ENCODE data around the gene NMUR1. TPM values are rescaled to one million over a fixed set of nuclear protein-coding genes. Genes with fewer than 3 reads are reported as not detected.

Gene NMUR1
- total RNA-seq, 2 donors from 2014 or later: 0.07 to 0.29 TPM

DNA sequence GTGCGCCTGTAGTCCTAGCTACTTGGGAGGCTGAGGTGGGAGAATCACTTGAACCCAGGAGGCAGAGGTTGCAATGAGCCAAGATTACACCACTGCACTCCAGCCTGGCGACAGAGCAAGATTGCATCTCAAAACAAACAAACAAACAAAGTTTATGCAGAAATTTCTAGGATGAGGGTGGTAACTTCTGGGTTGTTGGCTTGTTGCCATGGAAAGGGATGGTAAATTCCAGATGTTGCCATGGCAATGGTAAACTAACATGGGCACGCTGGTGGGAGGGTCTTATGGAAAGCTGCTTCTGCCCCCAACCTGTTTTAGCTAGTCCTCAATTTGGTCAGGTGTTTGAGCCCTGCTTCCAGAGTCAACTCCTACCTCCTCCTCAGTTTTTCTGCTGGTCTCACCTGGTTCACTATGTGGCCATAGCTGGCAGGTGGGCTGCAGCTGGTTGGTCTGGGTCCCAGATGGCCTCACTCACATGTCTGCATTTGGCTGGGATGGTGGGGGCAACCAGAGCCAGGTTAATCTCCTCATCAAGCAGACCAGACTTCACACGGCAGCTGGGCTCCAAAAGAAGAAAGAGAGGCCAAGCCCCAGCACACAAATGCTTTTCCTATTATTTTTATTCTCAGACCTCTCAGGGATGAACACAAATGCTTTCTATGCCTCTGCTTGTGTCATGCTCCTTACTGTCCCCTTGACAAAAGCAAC lies 35.8 kb upstream of the NMUR1 start:
- H3K9me3 Mint-ChIP-seq: peaks cover 31% of the 10 kb centered on the region
- no peak overlapping the region for H3K27ac ChIP-seq (ENCODE audit: low read depth, low read length)
- H3K9ac ChIP-seq (ENCODE audit: extremely low read depth, low read length, poor library complexity, severe bottlenecking): no peak overlapping the region
- H3K4me1 ChIP-seq (ENCODE audit: control insufficient read depth, insufficient read depth, low read length): no peaks in the 10 kb centered on the region
- no peaks in the 10 kb centered on the region for H3K36me3 Mint-ChIP-seq (ENCODE audit: low read depth)
- H3K36me3 ChIP-seq (ENCODE audit: control insufficient read depth, insufficient read depth, low read length): no peaks in the 10 kb centered on the region
- no peak for TF ChIP-seq CTCF (conservative IDR thresholded peaks at IDR 0.05)
- H3K9me3 ChIP-seq (ENCODE audit: control insufficient read depth, low read length): peaks cover 9% of the 10 kb centered on the region
- WGBS, 2 experiments (ENCODE audit: insufficient coverage in 1 of 2, insufficient read length in 1 of 2): 82 to 100% methylated on average over 2 to 4 of the region's 4 CpGs
- no peak overlapping the region for H3K27ac Mint-ChIP-seq
- no peak for DNase-seq
- H3K4me3 ChIP-seq (ENCODE audit: low read length): no peak overlapping the region
- no peaks in the 10 kb centered on the region for H3K27me3 Mint-ChIP-seq (ENCODE audit: insufficient read depth)
- peaks cover 9% of the 10 kb centered on the region for H3K4me1 Mint-ChIP-seq
- no peak overlapping the region for H3K4me3 Mint-ChIP-seq
- no peaks in the 10 kb centered on the region for H3K27me3 ChIP-seq (ENCODE audit: control insufficient read depth, insufficient read depth, low read length, poor library complexity, severe bottlenecking)

- Histone ChIP-seq H3K27ac (ENCODE audit: low read depth, low read length) (no peak overlapping the region), H3K27me3 (ENCODE audit: control insufficient read depth, insufficient read depth, low read length, poor library complexity, severe bottlenecking) (no peaks in the 10 kb centered on the region), H3K4me1 (ENCODE audit: control insufficient read depth, insufficient read depth, low read length) (no peaks in the 10 kb centered on the region), H3K9ac (ENCODE audit: extremely low read depth, low read length, poor library complexity, severe bottlenecking) (no peak overlapping the region), H3K9me3 (ENCODE audit: control insufficient read depth, low read length) (peaks cover 9% of the 10 kb centered on the region), H3K36me3 (ENCODE audit: control insufficient read depth, insufficient read depth, low read length) (no peaks in the 10 kb centered on the region), H3K4me3 (ENCODE audit: low read length) (no peak overlapping the region)
- no peak overlapping the region for H3K4me3 Mint-ChIP-seq
- no peaks in the 10 kb centered on the region for H3K36me3 Mint-ChIP-seq (ENCODE audit: low read depth)
- WGBS, 2 experiments (ENCODE audit: insufficient coverage in 1 of 2, insufficient read length in 1 of 2): 22% methylated on average over 3 of the region's 3 CpGs; no CpG with 5 or more reads in 1 of the 2 experiments
- peaks cover 3% of the 10 kb centered on the region for H3K4me1 Mint-ChIP-seq
- peak; percentile 85 for TF ChIP-seq CTCF (conservative IDR thresholded peaks at IDR 0.05)
- peak; percentile 88 for DNase-seq
- H3K27ac Mint-ChIP-seq: no peak overlapping the region
- H3K27me3 Mint-ChIP-seq (ENCODE audit: insufficient read depth): peaks cover 4% of the 10 kb centered on the region
- H3K9me3 Mint-ChIP-seq: peaks cover 31% of the 10 kb centered on the region
Observed at GRCh38 chr2:231563378-231563961, 33.2 kb upstream of the NMUR1 start.

- peaks cover 13% of the 10 kb centered on the region for H3K27me3 ChIP-seq (ENCODE audit: control insufficient read depth, insufficient read depth, low read length, poor library complexity, severe bottlenecking)
- H3K4me3 ChIP-seq (ENCODE audit: low read length): no peak overlapping the region
- no peaks in the 10 kb centered on the region for H3K4me1 Mint-ChIP-seq
- no peak overlapping the region for H3K27ac ChIP-seq (ENCODE audit: low read depth, low read length)
- no peaks in the 10 kb centered on the region for H3K36me3 Mint-ChIP-seq (ENCODE audit: low read depth)
- TF ChIP-seq CTCF (conservative IDR thresholded peaks at IDR 0.05): peak; percentile 83
- H3K4me1 ChIP-seq (ENCODE audit: control insufficient read depth, insufficient read depth, low read length): no peaks in the 10 kb centered on the region
- DNase-seq: peak; percentile 82
- no peak overlapping the region for H3K9ac ChIP-seq (ENCODE audit: extremely low read depth, low read length, poor library complexity, severe bottlenecking)
- H3K27me3 Mint-ChIP-seq (ENCODE audit: insufficient read depth): peaks cover 35% of the 10 kb centered on the region
- peaks cover 10% of the 10 kb centered on the region for H3K9me3 Mint-ChIP-seq
- WGBS, 2 experiments (ENCODE audit: insufficient coverage in 1 of 2, insufficient read length in 1 of 2): 41 to 59% methylated on average over 7 to 11 of the region's 11 CpGs
- H3K36me3 ChIP-seq (ENCODE audit: control insufficient read depth, insufficient read depth, low read length): no peaks in the 10 kb centered on the region
- H3K4me3 Mint-ChIP-seq: no peak overlapping the region
- no peak overlapping the region for H3K27ac Mint-ChIP-seq
- H3K9me3 ChIP-seq (ENCODE audit: control insufficient read depth, low read length): peaks cover 11% of the 10 kb centered on the region
Observed at GRCh38 chr2:231557571-231558217, 27.4 kb upstream of the NMUR1 start.

Data from endodermal cell (in vitro differentiated cells).